WTC11 (cell line): ENCODE measurements around the gene GRM5. TPM values are rescaled to one million over a fixed set of nuclear protein-coding genes. Genes with fewer than 3 reads are reported as not detected.

Experiments
- ATAC-seq: fragments of 200-7000 bp; cut with Tn5 transposase; 2 replicates; pipeline ENCODE4 v1.10.0; 2021; ENCODE audit warnings: mild to moderate bottlenecking, moderate library complexity
- CTCF ChIA-PET: fragments of 300-600 bp; sonication (Branson Sonifier 250); formaldehyde crosslinking; loops from one replicate; lab custom pipeline; 2021; ENCODE audit warnings: antibody characterized with exemption; lab: Charles Lee
- POLR2A ChIA-PET: fragments of 350-600 bp; sonication (Branson Sonifier 250); formaldehyde crosslinking; loops from one replicate; lab custom pipeline; 2021; ENCODE audit warnings: antibody characterized with exemption; lab: Charles Lee
- DNase-seq: peaks from one replicate; pipeline ENCODE4 v3.0.0; 2021; ENCODE audit warnings: low spot score
- H3K27ac Mint-ChIP-seq: 2 replicates; pipeline ENCODE4 v1.8.0; 2021; ENCODE audit warnings: mixed read lengths
- H3K27me3 Mint-ChIP-seq: 2 replicates; pipeline ENCODE4 v1.8.0; 2021; ENCODE audit warnings: low read depth, mild to moderate bottlenecking, moderate library complexity, mixed read lengths
- H3K36me3 Mint-ChIP-seq: 2 replicates; pipeline ENCODE4 v1.8.0; 2021; ENCODE audit warnings: mixed read lengths
- H3K4me1 Mint-ChIP-seq: 2 replicates; pipeline ENCODE4 v1.8.0; 2022; ENCODE audit warnings: mixed read lengths
- H3K4me3 Mint-ChIP-seq: 2 replicates; pipeline ENCODE4 v1.8.0; 2021; ENCODE audit warnings: mild to moderate bottlenecking, moderate library complexity, mixed read lengths
- H3K9me3 Mint-ChIP-seq: 2 replicates; pipeline ENCODE4 v1.8.0; 2021; ENCODE audit warnings: mixed read lengths
- ATF6 ChIP-seq: sonication (generic); formaldehyde crosslinking; IDR thresholded peaks from 2 replicates; pipeline ENCODE4 v1.8.1; 2023; ENCODE audit warnings: mild to moderate bottlenecking, missing genetic modification reagents
- CDX4 ChIP-seq: fragments of 250-450 bp; sonication (Bioruptor Pico); IDR thresholded peaks from 2 replicates; pipeline ENCODE4 v1.9.0; 2021; ENCODE audit warnings: moderate library complexity, mild to moderate bottlenecking, inconsistent platforms, borderline replicate concordance
- CREB1 ChIP-seq: sonication (generic); formaldehyde crosslinking; IDR thresholded peaks from 2 replicates; pipeline ENCODE4 v1.8.0; 2023; ENCODE audit warnings: mild to moderate bottlenecking, missing genetic modification reagents
- FOXP4 ChIP-seq: sonication (generic); formaldehyde crosslinking; IDR thresholded peaks from 2 replicates; pipeline ENCODE4 v1.8.0; 2022; ENCODE audit warnings: mild to moderate bottlenecking, missing genetic modification reagents
- GABPB1 ChIP-seq: sonication (generic); formaldehyde crosslinking; IDR thresholded peaks from 2 replicates; pipeline ENCODE4 v1.8.1; 2023; ENCODE audit warnings: mild to moderate bottlenecking, missing genetic modification reagents
- JAZF1 ChIP-seq: fragments of 250-450 bp; sonication (Bioruptor Pico); IDR thresholded peaks from 2 replicates; pipeline ENCODE4 v1.9.0; 2021; ENCODE audit warnings: moderate library complexity, mild to moderate bottlenecking, inconsistent platforms
- NR2C2 ChIP-seq: sonication (generic); formaldehyde crosslinking; IDR thresholded peaks from 2 replicates; pipeline ENCODE4 v1.8.0; 2022; ENCODE audit warnings: mild to moderate bottlenecking, missing genetic modification reagents
- OVOL2 ChIP-seq: fragments of 250-450 bp; sonication (Bioruptor Pico); IDR thresholded peaks from 2 replicates; pipeline ENCODE4 v1.9.0; 2021; ENCODE audit warnings: mild to moderate bottlenecking, borderline replicate concordance
- RELA ChIP-seq: sonication (generic); formaldehyde crosslinking; IDR thresholded peaks from 2 replicates; pipeline ENCODE4 v1.8.1; 2022; ENCODE audit warnings: missing genetic modification reagents, mild to moderate bottlenecking, borderline replicate concordance
- SP1 ChIP-seq: sonication (generic); formaldehyde crosslinking; conservative IDR thresholded peaks from 2 replicates; pipeline ENCODE4 v1.8.1; 2022; ENCODE audit warnings: missing genetic modification reagents
- TEAD4 ChIP-seq: sonication (generic); formaldehyde crosslinking; IDR thresholded peaks from 2 replicates; pipeline ENCODE4 v1.8.0; 2022; ENCODE audit warnings: mild to moderate bottlenecking, missing genetic modification reagents
- total RNA-seq: library from RNA; stranded (reverse); gene quantifications from 3 replicates; pipeline ENCODE4 v1.2.3, GENCODE V29; 2021
- TF ChIP-seq, protein P1 (sequence below): sonication (generic); formaldehyde crosslinking; IDR thresholded peaks from 2 replicates; pipeline ENCODE4 v1.8.1; 2022; ENCODE audit warnings: low read depth, missing genetic modification reagents, borderline replicate concordance
- TF ChIP-seq, protein P2 (sequence below): fragments of 250-450 bp; sonication (Bioruptor Pico); IDR thresholded peaks from 2 replicates; pipeline ENCODE4 v1.9.0; 2021; ENCODE audit warnings: mild to moderate bottlenecking
- TF ChIP-seq, protein P3 (sequence below): sonication (generic); formaldehyde crosslinking; IDR thresholded peaks from 2 replicates; pipeline ENCODE4 v1.8.1; 2023; ENCODE audit warnings: mild to moderate bottlenecking, missing genetic modification reagents, borderline replicate concordance
- TF ChIP-seq, protein P4 (sequence below): sonication (generic); formaldehyde crosslinking; IDR thresholded peaks from 2 replicates; pipeline ENCODE4 v1.8.1; 2022; ENCODE audit warnings: mild to moderate bottlenecking, missing genetic modification reagents, moderate library complexity, borderline replicate concordance

Gene GRM5
- total RNA-seq, 1 experiment from 2014 or later = 0.13 TPM

DNA sequence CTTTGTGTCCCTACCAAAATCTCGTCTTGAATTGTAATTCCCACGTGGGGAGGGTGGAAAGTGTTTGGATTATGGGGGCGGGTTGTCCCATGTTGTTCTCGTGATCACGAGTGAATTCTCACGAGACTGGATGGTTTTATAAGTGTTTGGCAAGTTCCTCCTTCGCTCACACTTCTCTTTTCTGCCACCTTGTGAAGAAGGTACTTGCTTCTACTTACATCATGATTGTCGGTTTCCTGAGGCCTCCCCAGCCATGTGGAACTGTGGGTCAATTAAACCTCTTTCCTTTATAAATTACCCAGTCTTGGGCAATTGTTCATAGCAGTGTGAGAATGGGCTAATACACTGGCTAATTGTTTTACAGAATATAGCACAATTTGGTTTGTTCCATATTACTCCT, 326.3 kb downstream of the GRM5 start:
- DNase-seq (no peak), ATAC-seq (no peak)
- CTCF ChIA-PET = no interaction called here
- no peaks in the 10 kb centered on the region for H3K36me3 Mint-ChIP-seq
- POLR2A ChIA-PET = no interaction called here
- H3K27ac Mint-ChIP-seq = no peak overlapping the region
- H3K27me3 Mint-ChIP-seq = no peaks in the 10 kb centered on the region
- TF ChIP-seq SP1 (no peak), OVOL2 (CRISPR knock-in tag) (no peak), GABPB1 (CRISPR knock-in tag) (no peak), TEAD4 (CRISPR knock-in tag) (no peak), NR2C2 (CRISPR knock-in tag) (no peak), CDX4 (CRISPR knock-in tag) (no peak), ATF6 (no peak), JAZF1 (no peak), FOXP4 (CRISPR knock-in tag) (no peak), RELA (CRISPR knock-in tag) (no peak), CREB1 (CRISPR knock-in tag) (no peak)
- TF ChIP-seq, protein P1, sequence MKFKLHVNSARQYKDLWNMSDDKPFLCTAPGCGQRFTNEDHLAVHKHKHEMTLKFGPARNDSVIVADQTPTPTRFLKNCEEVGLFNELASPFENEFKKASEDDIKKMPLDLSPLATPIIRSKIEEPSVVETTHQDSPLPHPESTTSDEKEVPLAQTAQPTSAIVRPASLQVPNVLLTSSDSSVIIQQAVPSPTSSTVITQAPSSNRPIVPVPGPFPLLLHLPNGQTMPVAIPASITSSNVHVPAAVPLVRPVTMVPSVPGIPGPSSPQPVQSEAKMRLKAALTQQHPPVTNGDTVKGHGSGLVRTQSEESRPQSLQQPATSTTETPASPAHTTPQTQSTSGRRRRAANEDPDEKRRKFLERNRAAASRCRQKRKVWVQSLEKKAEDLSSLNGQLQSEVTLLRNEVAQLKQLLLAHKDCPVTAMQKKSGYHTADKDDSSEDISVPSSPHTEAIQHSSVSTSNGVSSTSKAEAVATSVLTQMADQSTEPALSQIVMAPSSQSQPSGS (CRISPR knock-in tag) = no peak
- TF ChIP-seq, protein P2, sequence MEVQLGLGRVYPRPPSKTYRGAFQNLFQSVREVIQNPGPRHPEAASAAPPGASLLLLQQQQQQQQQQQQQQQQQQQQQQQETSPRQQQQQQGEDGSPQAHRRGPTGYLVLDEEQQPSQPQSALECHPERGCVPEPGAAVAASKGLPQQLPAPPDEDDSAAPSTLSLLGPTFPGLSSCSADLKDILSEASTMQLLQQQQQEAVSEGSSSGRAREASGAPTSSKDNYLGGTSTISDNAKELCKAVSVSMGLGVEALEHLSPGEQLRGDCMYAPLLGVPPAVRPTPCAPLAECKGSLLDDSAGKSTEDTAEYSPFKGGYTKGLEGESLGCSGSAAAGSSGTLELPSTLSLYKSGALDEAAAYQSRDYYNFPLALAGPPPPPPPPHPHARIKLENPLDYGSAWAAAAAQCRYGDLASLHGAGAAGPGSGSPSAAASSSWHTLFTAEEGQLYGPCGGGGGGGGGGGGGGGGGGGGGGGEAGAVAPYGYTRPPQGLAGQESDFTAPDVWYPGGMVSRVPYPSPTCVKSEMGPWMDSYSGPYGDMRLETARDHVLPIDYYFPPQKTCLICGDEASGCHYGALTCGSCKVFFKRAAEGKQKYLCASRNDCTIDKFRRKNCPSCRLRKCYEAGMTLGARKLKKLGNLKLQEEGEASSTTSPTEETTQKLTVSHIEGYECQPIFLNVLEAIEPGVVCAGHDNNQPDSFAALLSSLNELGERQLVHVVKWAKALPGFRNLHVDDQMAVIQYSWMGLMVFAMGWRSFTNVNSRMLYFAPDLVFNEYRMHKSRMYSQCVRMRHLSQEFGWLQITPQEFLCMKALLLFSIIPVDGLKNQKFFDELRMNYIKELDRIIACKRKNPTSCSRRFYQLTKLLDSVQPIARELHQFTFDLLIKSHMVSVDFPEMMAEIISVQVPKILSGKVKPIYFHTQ (CRISPR knock-in tag) = no peak
- TF ChIP-seq, protein P3, sequence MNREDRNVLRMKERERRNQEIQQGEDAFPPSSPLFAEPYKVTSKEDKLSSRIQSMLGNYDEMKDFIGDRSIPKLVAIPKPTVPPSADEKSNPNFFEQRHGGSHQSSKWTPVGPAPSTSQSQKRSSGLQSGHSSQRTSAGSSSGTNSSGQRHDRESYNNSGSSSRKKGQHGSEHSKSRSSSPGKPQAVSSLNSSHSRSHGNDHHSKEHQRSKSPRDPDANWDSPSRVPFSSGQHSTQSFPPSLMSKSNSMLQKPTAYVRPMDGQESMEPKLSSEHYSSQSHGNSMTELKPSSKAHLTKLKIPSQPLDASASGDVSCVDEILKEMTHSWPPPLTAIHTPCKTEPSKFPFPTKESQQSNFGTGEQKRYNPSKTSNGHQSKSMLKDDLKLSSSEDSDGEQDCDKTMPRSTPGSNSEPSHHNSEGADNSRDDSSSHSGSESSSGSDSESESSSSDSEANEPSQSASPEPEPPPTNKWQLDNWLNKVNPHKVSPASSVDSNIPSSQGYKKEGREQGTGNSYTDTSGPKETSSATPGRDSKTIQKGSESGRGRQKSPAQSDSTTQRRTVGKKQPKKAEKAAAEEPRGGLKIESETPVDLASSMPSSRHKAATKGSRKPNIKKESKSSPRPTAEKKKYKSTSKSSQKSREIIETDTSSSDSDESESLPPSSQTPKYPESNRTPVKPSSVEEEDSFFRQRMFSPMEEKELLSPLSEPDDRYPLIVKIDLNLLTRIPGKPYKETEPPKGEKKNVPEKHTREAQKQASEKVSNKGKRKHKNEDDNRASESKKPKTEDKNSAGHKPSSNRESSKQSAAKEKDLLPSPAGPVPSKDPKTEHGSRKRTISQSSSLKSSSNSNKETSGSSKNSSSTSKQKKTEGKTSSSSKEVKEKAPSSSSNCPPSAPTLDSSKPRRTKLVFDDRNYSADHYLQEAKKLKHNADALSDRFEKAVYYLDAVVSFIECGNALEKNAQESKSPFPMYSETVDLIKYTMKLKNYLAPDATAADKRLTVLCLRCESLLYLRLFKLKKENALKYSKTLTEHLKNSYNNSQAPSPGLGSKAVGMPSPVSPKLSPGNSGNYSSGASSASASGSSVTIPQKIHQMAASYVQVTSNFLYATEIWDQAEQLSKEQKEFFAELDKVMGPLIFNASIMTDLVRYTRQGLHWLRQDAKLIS = no peak
- TF ChIP-seq, protein P4, sequence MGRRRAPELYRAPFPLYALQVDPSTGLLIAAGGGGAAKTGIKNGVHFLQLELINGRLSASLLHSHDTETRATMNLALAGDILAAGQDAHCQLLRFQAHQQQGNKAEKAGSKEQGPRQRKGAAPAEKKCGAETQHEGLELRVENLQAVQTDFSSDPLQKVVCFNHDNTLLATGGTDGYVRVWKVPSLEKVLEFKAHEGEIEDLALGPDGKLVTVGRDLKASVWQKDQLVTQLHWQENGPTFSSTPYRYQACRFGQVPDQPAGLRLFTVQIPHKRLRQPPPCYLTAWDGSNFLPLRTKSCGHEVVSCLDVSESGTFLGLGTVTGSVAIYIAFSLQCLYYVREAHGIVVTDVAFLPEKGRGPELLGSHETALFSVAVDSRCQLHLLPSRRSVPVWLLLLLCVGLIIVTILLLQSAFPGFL (CRISPR knock-in tag) = no peak
- H3K4me1 Mint-ChIP-seq = no peaks in the 10 kb centered on the region
- H3K4me3 Mint-ChIP-seq = no peak overlapping the region
- H3K9me3 Mint-ChIP-seq = no peaks in the 10 kb centered on the region
